Measurements from ENCODE around the gene CSKMT.
"Not testable (repeated sequence)": the region's sequence is repeated elsewhere in the genome, so short reads cannot be mapped to it uniquely, and the experiment has no call there.

Gene CSKMT

DNA sequence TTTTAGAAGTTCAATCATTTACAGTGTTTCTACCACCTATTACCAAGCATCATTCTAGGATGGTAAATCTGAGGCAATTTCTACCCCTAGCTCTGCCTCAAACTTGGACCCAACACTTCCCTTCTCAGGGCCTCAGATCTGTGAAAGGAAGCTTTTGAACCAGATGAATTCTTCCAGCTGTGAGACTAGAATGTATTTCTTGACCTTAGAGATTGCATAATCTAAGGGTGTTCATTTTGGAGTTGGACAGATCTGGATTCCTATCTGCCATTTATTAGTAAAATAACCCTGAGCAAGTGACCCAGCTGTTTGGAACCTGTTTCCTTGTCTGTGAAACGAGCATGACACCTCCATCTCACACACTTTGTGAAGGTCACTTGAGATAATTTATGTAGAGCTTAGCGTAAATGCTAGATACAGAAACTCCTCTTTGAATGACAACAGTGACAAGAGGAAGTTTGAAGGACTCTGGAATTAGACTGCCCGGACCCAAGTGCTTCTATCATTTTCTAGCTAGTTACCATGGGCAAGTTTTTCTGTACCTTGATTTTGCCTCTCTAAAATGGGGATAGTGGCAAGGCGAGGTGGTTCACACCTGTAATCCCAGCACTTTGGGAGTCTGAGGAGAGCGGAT is 8.2 kb upstream of the CSKMT start:
- no peak for DNase-seq

GRCh38 chr11:62664405-62665074 is 572 bp upstream of the CSKMT start:
- peak; percentile 63 for DNase-seq

GRCh38 chr11:62665599-62666258 is 617 bp downstream of the CSKMT start:
- DNase-seq, result peak; percentile 71

GRCh38 chr11:62666259-62666926 is 1.3 kb downstream of the CSKMT start:
- DNase-seq, result no peak

DNA sequence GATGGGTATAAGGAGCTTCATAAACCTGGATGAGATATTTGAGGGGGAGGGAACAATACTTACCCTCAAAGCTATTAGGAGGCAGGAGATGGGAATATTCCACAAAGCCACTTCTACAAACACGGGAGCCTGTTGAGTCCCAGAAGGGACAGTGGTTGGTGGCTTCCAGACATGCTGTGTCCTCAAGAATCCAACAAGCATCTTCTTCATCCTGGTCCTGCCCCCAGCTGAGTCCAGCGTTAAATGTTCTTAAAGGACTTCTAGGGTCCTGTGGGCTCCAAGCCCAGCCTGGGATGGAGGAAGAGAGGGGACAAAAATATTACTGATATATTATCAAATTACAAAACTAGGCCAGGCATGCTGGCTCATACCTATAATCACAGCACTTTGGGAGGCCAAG is 2.3 kb downstream of the CSKMT start:
- no peak for DNase-seq

DNA sequence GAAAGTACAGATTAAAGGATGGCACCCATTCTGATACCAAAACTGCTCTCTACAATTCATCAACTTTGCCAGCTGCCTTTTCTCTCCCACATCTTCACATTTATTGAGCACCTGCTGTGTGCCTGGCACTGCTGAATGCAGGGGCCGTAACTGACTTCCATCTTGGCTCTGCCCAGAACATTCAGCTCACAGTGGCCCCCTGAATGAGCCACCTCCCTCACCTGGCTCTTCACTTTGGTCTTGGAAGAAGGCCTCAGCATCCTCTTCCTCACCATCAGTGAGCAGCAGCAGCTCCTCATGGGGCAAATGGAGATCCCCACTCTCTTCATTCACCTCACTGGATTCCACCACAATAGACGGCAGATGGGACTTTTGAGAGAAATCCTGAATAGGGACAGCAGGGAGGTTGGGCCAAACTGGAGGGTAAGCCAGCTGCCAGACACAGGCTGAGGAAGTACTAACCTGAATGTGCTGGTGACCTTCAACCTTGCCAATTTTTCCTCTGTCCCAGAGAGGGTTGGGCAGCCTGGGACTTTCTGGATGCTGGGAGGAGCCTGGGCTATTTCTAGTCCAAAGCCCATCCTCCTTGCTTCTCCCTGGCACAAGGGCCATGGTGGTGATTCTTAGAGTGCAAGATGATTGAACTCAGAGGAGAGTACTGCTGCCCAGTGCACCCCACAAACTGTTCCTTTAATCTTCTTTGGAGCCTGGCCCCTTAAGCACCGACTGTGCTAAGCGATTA is 4.5 kb downstream of the CSKMT start:
- DNase-seq, result no peak

DNA sequence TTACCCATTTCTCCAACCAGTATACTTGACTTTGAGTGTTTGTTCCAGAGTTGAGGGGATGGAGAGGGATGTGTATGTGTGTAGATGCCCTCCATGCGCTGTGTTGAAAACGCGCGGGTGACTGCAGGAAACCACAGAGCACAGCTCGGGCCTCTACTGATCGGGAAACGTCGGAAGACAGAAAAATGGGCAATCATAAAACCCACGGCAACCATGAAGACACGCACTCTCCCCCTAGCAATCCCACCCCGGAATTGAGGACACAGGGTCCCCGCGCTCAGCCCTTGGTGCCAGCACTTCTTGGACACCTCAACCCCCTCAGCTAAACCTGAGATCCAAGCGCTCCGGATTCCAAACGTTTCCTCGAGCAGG is 6.1 kb downstream of the CSKMT start:
- DNase-seq, result no peak

DNA sequence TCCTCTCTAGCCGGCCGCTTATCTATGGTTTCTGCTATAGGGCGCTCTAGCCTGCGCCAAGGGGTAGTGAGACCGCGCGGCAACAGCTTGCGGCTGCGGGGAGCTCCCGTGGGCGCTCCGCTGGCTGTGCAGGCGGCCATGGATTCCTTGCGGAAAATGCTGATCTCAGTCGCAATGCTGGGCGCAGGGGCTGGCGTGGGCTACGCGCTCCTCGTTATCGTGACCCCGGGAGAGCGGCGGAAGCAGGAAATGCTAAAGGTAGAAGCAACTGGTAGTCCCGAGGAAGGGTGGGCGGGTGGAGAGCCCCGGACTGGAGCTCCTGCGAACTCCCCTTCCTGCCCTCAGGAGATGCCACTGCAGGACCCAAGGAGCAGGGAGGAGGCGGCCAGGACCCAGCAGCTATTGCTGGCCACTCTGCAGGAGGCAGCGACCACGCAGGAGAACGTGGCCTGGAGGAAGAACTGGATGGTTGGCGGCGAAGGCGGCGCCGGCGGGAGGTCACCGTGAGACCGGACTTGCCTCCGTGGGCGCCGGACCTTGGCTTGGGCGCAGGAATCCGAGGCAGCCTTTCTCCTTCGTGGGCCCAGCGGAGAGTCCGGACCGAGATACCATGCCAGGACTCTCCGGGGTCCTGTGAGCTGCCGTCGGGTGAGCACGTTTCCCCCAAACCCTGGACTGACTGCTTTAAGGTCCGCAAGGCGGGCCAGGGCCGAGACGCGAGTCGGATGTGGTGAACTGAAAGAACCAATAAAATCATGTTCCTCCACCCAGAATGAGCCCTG is 6.7 kb downstream of the CSKMT start, which contains the start of the genes LBHD1 and UQCC3:
Gene LBHD1 (minus strand): TSS at position 660 of the 782 bp plus-strand sequence. CDS start 2,236 bp downstream, outside the sequence.
Gene UQCC3 (plus strand): TSS at position 66 of the 782 bp plus-strand sequence. CDS start 73 bp downstream, at position 139.
- DNase-seq, result peak; percentile 78

DNA sequence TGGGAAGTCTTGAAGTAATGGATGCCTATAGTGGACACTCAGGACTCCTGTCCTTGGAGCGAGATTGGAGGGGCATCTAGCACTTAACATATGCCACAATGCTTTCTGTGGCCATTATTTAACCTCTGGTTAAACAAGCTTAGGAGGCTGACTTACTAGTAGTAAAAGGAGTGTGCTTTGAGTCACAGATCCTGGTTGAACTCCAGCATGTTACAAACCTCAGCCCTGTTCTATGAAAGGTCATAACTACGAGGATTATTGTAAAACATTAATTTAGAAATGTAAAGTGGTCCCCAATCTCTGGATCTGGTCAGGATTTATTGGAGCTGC is 8.0 kb downstream of the CSKMT start:
- DNase-seq, result no peak

- DNase-seq, result not testable (repeated sequence)
Measured at GRCh38 chr11:62675415-62675814, 10.3 kb downstream of the CSKMT start.

GRCh38 chr11:62676698-62677097 is 11.6 kb downstream of the CSKMT start:
- no peak for DNase-seq

GRCh38 chr11:62677156-62677555 is 12.0 kb downstream of the CSKMT start:
- no peak for DNase-seq

GRCh38 chr11:62677714-62678113 is 12.6 kb downstream of the CSKMT start:
- DNase-seq, result no peak

- no peak for DNase-seq
Measured at GRCh38 chr11:62678433-62678769, 13.3 kb downstream of the CSKMT start.

DNA sequence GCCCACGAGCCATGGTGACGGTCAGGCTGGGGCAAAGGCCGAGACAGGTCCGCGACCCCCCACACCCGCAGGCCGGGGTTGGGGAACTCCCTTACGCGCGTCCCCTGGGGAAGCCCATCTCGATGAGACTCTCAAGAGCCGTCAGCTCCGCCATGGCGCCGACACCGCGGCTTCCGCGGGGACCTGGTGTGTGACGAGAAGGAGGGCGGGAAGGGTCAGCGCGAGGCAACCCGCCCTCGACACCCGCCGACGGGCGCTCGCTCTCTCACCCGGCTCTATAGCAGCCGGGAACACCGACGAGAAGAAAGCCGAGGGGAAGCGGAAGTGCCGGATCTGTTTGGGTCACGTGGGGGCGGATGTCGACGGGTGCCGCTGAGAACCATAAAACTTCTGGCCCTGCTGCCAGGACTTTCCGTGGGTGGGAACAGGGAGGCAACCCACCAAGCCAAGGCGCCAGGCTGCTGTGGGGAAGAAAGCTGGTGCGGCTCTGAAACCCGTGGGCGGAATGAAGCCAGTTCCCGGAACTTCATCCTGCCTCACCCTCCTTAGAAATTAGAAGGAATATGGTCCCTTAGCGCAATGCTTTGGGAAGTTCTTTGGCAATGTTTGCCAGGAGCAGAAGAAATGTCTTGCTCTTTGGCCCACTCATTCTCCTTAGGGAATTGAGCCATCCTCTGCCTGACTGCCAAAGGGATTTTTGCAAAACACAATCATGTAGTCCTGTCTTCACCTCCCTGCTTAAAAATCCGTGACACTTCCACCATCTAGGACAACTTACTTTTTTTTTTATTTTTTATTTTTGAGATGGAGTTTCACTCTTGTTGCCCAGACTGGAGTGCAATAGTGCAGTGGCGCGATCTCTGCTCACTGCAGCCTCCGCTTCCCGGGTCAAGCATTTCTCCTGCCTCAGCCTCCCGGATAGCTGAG is 13.9 kb downstream of the CSKMT start, which contains the start of gene UBXN1:
Gene UBXN1 (minus strand): TSS at position 304 of the 927 bp plus-strand sequence. CDS start 150 bp downstream, at position 154.
- peak; percentile 91 for DNase-seq

GRCh38 chr11:62680825-62681240 is 15.7 kb downstream of the CSKMT start:
- DNase-seq, result peak; percentile 50

- DNase-seq, result no peak
Measured at GRCh38 chr11:62682518-62682917, 17.4 kb downstream of the CSKMT start.

DNA sequence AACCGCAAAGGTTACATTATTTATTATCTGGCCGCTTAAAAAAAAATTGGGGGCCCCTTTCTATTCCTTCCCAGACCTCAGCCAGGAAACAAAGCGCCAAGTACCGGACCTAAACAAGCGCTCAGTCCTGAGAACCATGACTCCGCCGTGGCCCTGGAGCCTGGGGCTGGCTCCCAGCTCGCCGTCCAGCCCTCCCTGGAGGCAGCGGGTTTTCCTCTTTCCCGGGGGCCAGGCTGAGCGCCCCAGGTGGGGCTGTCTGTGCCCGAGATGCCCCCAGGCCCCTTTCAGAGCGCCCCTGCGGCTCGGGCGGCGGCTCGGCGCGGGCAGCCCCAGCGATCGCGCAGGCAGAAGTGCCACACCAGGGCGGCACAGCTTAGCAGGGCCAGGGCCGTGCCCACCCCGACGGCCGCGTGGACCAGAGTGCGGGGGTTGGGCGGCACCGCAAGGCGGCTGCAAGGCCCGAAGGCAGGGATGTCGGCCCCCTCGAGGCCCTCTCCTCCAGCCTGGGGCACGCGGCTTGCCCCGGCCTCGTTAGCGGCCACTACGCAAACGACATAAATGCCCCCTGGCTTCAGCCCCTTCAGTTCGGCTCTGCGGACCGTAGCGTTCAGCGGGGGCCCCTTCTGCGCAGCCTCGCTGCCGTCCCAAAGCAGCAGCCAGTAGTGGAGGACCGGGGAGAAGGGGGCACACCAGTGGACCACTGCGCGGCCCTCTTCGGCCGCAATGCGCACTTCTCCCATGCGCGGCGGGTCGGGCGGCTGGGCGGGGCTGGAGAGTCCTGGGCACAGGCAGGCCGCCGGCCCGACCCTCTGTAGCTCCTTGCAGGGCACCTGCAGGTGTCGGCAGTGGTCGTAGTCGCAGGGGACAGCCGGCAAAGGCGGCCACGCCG is 22.6 kb downstream of the CSKMT start:
- DNase-seq, result no peak

DNA sequence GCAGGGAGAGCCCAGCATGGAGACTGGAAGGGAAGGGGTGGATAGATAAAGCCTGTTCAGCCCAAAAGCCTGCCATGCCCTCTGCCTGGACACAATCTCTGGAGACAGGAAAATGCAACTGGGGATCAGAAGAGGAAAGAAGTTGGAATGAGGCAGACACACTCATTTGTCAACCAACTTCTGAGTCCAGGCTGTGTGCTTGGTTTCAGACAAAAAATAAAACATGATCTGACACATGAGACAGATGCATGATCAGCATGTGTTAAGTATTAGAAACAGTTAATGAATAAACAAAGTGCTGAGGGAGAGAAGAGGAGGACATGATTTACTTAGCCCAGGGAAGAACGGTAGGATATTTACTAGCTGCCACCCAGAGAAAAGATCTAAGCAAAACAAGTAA is 23.4 kb downstream of the CSKMT start:
- no peak for DNase-seq

Measured in stimulated activated CD4-positive, alpha-beta T cell treated with anti-CD3 and anti-CD28 coated beads, Interleukin-4, amount 100 ng/mL, for 24 hours (primary cell).